SKM-1 (cell line): ENCODE measurements around the gene DNM3.
"Not testable (repeated sequence)": the region's sequence is repeated elsewhere in the genome, so short reads cannot be mapped to it uniquely, and the experiment has no call there.

Source experiments
- DNase-seq: peaks from one replicate; lab custom pipeline; 2025; ENCODE audit not compliant: unreplicated experiment; lab: John Stamatoyannopoulos, UW

DNM3 gene

DNA sequence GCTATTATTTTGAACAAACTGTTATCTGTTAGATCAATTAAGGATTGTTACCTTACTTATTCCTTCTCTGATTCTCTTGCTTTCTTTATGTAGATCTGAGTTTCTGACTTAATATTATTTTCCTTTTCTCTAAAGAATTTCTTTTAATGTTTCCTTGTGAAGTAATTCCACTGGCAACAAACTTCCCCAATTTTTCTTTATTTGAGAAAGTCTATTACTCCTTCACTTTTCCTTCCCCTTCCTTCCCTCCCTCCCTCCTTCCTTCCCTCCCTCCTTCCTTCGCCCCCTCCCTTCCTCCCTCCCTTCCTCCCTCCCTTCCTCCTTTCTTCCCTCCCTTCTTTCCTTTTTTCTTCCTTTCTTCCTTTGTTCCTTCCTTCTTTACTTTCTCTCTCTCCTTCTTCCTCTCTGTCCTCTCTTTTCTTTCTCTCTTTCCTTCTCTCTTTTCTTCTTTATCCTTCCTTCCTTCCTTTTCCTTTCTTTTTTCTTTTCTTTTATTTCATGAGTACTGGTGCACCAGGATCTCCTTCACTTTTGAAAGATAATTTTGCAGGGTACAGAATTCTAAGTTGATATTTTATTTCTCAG, 177.5 kb downstream of the DNM3 start:
- no peak for DNase-seq

- DNase-seq: no peak
Observed at GRCh38 chr1:172019976-172020375, 178.7 kb downstream of the DNM3 start.

DNA sequence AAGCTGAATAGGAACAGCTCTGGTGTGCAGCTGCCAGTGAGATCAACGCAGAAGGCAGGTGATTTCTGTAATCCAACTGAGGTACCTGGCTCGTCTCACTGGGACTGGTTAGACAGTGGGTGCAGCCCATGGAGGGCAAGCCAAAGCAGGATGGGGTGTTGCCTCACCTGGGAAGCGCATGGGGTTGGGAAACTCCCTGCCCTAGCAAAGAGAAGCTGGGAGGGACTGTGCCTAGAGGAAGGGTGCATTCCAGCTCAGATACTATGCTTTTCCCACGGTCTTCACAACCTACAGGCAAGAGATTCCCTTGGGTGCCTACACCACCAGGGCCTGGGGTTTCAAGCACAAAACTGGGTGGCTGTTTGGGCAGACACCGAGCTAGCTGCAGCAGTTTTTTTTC, 183.2 kb downstream of the DNM3 start:
- no peak for DNase-seq

- not testable (repeated sequence) for DNase-seq
Observed at GRCh38 chr1:172024944-172025738, 183.8 kb downstream of the DNM3 start.

DNA sequence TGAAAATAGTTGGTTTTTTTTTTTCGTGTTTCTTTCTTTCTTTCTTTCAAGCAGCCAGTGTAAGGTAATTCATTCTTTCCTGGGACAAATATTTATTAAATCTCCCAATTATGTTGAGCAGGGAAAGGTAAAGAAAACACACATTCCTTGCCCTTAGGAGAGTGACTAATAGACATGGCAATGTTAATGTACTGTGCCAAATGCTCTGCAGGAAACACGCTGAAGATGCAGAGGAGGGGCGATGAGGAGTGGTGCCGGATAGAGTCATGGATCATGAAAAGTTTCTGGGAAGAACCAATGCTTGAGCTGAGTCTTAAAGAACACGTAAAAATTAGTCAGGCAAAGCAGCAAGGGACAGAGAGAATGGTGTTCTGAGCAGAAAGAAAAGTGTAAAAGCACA, 199.2 kb downstream of the DNM3 start:
- no peak for DNase-seq

DNA sequence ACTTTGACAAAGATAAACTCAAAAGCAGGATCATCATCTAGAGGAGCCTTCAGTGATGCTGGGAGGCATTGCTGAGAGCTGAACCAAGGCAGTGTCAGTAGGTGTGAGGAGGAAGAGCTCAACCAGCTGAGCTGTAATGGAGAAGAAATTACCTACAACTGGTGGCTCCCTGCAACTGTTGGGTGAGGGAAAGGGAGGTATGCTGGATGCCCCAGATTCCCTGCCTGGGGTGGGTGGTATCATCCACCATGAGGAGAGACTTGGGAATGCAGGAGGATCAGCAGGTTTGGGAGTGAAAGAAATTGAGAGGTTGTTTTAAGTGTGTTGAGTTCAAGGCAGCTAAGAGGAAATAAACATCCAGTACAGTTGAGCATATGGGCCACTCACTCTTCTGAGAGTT, 199.8 kb downstream of the DNM3 start:
- no peak for DNase-seq

DNA sequence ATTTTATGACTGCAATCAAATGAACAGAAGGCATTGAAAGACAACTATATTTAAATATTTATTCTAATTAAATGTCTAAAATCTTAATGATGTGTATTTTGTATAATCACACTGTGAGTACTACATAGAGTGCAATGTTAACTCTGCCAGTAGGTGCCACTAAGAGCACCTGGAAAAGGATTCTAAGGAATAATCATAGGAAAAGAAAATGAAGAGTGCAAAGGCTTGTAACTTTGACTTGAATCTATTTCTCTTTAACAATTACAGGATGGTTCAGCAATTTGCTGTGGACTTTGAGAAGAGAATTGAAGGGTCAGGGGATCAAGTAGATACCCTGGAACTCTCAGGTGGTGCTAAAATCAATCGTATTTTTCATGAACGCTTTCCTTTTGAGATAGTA, 200.4 kb downstream of the DNM3 start:
- DNase-seq: no peak

DNA sequence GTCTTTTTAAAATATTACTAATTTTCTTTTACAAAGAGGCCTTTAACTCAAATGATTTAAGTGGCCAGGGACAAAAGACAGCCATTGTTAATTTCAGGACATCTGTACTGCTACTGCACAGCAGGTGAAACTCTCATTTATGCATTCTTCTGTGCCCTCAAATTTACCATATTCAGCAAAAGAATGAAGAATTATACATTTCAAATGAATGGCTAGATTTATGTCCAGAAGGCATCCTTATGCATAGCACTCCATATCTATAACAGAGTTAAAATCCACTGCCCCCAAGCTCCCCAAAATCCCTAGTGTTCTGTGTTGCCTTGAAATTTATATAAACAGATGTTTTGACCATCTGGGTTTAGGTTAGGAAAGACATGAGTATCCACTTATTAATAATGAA, 202.6 kb downstream of the DNM3 start:
- no peak for DNase-seq

GRCh38 chr1:172051898-172052297, 210.6 kb downstream of the DNM3 start:
- no peak for DNase-seq

GRCh38 chr1:172054172-172054571, 212.9 kb downstream of the DNM3 start:
- no peak for DNase-seq

- not testable (repeated sequence) for DNase-seq
Observed at GRCh38 chr1:172055816-172056419, 214.6 kb downstream of the DNM3 start.

DNA sequence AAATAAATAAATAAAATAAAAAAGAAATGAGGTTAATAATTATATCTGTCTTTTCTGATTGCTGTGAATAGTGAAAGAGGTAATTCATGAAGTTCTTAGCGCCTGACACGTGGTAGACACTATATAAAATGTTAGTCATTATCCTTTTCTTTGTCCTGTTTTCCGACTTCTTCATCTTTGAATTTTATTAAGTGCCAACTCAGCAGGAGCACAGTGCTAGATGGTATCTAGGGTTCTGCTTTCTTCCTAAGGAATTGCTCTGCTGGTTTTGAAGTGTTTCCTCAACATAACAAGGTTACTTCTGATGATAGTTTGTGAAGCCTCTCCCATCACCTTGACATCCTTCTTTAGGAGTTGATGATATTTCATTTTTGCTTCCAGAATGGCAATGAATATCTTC, 227.0 kb downstream of the DNM3 start:
- DNase-seq: no peak

- DNase-seq: no peak
Observed at GRCh38 chr1:172069051-172069450, 227.8 kb downstream of the DNM3 start.

- no peak for DNase-seq
Observed at GRCh38 chr1:172069534-172069933, 228.2 kb downstream of the DNM3 start.

- no peak for DNase-seq
Observed at GRCh38 chr1:172070055-172070454, 228.8 kb downstream of the DNM3 start.

DNA sequence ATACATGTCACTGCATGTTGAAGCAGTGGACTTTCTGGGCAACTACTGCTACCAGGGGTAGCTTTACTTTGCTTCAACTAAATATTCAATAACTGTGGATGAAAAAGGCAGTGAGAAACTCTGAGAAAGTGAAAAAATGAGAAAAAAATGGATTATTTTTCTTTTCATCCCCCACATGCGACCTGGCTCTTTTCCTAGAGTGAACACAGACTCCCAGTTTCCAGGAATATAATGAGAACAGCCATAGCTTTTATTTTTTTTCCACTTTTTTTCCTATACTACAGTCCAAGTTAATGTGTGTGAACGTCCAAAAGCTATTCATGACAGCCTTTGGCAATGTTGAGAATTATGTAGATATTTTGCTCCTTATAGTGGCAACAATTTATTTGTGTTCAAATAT, 230.4 kb downstream of the DNM3 start:
- DNase-seq: no peak

DNA sequence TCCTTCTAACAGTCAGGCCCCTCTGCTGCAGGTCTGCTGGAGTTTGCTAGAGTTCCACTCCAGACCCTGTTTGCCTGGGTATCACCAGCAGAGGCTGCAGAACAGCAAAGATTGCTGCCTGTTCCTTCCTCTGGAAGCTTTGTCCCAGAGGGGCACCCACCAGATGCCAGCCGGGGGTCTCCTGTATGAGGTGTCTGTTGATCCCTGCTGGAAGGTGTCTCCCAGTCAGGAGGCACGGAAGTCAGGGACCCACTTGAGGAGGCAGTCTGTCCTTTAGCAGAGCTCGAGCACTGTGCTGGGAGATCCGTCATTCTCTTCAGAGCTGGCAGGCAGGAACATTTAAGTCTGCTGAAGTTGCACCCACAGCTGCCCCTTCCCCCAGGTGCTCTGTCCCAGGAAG, 238.6 kb downstream of the DNM3 start:
- DNase-seq: not testable (repeated sequence)

GRCh38 chr1:172083191-172083590, 241.9 kb downstream of the DNM3 start:
- DNase-seq: no peak

DNA sequence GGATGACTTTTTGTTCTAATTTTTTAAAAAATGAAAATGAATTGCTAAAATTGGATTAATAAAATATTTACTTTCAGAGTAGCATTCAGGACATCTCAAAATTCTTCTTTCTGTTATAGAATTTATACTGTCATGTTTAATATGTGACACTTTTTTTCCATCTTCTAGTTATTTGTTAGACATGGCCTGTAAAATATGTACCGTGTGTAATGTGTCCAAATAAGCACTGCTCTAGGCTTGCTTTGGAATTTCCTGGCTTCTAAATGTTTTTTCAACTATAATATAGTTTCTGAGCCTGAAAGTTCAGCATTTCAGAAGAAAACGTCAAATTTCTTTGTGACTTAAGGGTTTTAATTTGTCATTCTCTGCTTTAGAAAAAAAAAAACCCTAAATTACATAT, 243.6 kb downstream of the DNM3 start:
- DNase-seq: no peak

DNA sequence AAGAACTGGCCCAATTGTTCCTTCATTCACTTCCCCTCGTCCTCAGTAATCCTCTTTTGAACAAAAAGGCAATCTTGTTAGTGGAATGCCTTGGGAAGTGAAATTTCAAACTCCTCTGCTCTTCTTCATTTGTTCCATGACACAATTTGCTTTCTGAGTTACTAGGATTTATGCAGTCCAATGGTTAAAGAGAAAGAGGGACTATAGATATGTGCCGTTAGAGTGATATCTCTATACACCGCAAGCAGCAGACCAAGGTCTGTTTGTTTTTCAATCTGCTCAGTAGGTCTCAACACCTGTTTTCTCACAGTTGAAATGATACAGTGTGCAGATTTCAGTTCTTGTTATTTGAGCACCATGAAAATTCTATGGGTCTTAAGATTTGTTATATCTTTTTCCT, 244.0 kb downstream of the DNM3 start:
- DNase-seq: no peak

DNA sequence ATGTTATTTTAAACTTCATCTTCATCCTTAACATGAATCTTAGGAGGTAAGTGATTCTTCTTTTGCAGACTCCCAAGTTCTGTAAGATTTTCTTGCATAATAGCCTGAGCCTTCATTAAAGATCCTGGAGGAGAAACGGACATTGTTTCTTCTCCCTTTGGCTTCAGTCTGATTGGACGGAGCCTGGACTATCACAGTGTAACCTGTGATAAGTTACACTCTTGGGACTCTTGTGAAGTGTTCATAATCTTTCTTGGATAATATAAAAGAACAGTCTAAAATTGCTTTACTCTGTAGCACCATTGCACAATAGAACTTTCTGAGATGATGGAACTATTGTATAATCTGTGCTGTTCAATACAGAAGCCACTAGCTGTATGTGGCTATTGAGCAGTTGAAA, 244.8 kb downstream of the DNM3 start:
- no peak for DNase-seq

GRCh38 chr1:172088256-172088655, 247.0 kb downstream of the DNM3 start:
- no peak for DNase-seq
